Fibroblast of skin of right biceps (primary cell): ENCODE measurements around the gene SIDT1.

Experiments
- DNase-seq: peaks from one replicate; pipeline ENCODE4 v3.0.0-alpha.2; 2013

SIDT1 gene

DNA sequence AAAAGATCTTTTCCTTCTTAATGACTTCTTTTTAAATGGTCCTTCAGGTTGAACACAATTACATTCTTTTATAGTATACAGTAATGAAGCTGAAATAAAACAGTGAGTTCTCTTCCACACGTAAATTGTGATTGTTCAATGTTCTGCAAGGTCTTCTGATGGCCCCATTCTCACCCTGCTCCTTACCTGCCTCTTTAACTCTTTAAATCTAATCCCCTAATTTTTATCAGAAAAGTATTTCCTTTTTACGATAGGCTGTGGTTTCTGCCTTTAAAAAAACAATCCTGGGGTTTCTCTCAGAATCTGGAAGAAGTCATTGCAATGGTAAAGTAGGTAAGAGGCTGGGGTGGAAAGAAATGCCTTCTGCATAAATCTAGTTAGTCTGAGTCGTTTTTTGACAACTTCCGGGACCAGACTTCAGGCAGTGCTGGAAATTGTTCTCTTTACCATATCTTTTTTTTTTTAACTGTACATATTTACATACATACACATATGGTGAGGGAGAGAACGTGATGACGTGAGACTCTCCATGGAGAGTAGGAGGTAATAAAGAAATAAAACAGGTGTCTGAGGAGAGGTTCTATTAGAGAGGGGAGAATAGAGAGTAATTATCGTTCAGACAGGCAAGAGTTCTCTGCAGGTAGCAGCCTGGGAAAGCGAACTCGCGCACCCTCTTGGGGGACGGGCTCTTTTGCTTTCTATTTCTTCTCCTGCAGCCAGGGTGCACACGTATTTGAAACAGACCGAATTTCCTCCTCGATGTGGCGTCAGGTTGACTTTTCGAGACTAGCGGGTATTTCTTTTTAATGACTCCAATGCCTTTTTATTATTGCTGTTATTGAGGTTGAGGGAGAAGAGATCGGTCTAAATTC is at the start of gene SIDT1:
Gene SIDT1, plus strand, starts transcription at position 730 of the 872 bp plus-strand sequence. CDS start 467 bp downstream, outside the sequence.
- DNase-seq = peak; percentile 10

DNA sequence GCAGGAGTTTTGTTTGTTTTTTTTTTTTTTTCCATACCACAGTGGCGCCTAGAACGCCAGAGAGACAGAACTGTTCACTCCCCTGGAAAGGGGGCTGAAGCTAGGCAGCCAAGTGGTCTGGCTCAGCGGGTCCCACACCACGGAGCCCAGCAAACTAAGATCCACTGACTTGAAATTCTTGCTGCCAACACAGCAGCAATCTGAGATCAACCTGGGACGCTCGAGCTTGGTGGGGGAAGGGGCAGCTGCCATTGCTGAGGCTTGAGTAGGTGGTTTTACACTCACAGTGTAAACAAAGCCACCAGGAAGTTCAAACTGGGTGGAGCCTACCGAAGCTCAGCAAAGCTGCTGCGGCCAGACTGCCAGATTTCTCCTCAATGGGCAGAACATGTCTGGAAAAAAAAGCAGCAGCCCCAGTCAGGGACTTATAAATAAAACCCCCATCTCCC is 47.2 kb upstream of the SIDT1 start:
- no peak for DNase-seq

DNA sequence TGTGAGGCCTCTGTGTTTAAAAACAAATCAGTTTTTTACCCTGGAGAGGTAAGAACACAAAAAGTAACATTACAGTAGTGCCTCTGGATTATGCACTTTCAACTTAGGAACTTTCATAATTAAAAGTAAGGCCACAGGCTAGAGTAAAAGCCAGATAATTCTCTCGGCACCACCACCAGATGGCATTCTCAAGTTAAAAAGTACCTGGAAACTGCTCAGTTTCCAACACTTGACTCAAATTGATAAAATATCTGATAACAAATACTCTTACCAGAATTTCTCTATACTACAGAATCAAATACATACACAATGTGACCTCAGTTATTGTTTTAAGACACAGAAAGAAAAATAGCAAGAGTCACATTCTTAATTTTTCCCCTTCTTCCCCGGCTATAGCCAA is 37.3 kb upstream of the SIDT1 start:
- peak; percentile 28 for DNase-seq

DNA sequence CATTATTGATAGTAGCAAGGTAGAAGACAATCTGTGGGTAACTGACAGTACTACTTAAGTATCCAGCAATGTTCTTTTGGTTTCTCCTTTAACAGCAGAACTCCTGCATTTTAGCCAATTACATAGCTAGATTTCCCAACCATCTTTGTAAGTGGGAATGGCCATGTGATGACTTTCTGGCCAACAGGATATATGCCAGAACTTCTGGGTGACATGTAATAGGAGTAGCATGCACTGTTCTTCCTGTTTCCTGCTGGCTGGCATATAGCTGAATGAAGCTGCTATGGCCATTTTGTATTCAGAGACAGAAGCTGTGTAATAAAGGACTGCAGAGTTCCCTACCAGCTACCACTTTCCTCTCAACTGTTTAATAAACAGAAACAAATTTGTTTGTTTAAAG is 35.4 kb upstream of the SIDT1 start:
- DNase-seq = peak; percentile 20

DNA sequence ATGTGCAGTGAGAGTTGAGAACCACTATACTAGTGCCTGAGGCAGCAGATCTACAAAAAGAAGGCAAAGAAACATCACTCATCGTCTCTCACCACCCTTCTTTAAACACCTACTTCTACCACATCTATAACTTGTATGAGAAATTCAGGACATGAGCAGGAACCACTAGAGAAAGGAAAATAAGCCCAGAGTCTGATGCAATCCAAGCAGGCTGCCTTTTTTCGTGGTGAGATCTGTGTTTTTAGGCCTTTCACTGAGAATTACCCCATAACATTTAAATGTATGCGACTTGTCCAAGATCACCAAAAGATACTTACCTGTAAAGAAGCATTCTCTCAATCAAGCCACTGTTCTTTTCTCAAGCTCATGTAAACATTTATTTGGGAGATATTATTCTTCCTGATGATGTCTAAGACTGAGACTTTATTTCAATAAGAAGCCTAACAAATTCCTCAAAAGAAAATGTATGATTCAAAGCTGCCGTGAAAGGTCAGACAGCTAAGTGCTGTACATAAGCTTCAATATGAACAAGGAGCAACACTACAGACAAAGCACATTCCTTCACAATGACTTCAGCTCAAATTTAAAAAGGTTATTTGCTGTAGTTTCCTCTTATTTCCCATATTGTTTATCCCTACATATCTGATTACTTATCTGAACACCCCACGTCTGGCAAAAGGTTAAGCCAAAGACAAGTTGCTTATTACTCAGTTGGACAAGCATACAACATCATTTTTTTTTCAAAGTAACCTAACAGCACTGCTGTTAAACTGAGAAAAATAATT is 33.9 kb upstream of the SIDT1 start:
- DNase-seq = peak; percentile 63

DNA sequence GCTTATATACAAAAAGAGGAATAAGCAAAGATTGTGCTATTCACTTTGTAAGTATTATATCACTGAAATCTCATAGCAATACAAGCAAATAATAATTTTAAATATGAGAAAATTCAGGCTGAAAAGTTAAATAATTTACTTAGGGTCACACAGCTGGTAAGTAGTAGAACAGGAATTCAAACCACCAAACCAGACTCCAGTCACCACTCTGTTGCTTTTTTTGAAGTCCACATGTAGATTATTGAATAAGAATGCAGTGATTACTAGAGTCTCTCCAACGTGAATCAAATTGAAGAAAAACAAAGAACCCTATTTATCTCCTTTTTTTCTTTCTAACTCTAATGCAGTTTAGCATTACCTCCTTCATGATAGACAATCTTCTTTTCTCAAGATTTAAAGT is 33.3 kb upstream of the SIDT1 start:
- DNase-seq = no peak

DNA sequence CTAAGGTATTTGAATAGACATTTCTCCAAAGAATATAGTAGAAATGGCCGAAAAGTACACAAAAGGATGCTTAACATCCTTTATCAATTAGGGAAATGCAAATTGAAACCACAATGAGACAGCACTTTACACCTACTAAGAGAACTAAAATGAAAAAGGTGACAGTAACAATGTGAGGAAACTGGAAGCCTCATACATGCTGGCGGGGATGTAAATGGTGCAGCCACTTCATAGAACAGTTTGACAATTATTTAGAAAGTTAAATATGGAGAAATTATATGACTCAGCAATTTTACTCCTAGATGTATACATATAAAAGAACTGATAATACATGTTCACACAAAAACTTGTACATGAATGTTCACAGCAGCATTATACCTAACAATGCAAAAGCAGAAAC is 30.8 kb upstream of the SIDT1 start:
- no peak for DNase-seq

DNA sequence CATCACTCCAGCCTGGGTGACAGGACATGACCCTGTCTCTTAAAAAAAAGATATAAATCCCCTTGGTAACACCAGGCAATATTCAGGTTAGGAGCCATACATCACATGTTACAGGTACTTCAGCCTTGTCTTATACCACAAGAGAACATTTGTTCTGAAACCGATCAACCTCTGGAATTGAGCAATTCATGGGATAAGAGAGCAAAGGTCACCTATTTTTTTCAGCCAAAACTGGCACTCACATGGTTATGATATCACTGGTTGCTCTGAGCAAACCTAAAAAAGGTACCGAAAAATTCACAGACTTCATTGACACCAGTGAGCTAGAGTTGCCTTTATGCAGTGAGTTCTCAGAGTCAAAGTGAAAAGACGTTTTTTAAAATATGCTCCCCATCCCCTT is 26.5 kb upstream of the SIDT1 start:
- no peak for DNase-seq

DNA sequence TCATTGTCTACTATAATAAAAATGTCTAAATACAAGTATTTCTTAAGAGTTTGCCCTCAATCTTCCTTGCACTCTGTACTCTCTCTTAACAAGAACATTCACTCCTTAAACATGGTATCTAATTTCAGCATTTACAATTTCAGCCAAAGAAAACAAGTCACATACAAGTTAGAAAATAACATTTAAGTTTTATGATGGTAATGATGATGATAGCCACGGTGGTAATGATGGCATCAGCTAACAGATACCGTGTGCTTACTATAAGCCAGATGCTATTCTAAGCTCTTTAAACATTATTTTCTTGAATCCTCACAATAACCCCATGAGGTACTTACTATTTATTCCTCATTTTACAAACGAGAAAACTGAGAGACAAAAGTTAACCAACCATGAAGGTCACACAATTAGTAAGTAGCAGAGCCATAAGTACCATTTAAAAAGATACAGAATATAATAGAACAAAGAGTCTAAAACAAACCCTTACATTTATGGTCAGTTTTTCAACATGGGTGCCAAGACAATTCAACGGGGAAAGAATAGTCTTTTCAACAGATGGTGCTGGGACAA is 24.8 kb upstream of the SIDT1 start:
- no peak for DNase-seq

DNA sequence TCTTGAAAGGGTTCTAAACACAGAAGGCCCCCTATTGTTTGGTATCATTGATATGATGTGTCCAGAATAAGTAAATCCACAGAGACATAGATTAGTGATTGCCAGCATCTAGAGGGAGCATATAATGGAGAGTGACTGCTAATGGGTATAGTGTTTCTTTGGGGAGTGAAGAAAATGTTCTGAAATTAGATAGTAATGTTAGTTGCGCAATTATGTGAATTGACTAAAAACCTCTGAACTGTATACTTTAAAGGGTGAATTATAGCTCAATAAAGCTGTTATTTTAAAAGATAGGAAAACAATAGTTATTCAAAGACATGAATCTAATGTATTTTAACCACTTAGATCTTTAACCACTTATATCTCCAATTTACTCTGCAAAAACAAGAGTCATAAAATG is 23.4 kb upstream of the SIDT1 start:
- DNase-seq = no peak

DNA sequence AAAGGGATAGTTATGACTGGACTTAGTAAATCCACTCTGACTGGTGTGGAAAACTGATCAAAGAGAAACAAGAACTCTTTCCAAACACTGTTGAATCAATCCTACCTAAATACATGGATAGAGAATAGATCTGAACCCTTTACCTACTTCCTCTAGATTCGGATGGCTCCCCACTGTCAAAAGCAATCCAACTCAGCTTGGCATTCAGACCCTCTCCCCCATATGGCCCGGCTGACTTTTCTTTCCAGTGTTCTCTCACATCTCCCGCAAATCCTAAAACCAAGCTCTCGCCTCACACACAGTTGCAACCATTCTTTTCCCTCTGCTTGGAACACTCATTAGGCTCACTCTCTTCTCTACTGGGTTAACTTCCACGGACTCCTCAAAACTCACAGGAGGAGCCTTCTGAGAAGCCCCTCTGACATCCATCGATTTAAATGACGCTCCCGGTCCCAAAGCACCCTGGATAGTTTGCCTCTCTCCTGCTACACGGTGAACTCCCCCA is 18.0 kb upstream of the SIDT1 start:
- DNase-seq = no peak

DNA sequence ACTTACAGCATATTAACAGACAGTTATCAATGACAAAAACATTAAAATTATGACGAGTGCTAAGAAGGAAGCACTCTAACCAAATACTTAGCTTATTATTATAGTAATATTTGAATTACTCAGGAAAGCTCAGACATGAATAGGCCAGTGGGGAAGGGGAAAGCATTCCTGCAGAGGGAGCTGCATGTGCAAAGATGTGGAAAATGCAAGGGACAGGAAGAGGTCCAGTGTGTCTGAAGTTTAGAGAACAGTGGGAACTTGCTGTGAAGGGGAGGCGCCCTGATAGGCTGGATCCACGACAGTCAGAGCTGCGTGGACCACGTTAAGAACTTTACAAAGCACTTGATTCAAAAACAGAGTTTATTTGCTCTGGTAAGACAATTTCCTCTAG is 16.2 kb upstream of the SIDT1 start:
- no peak for DNase-seq

DNA sequence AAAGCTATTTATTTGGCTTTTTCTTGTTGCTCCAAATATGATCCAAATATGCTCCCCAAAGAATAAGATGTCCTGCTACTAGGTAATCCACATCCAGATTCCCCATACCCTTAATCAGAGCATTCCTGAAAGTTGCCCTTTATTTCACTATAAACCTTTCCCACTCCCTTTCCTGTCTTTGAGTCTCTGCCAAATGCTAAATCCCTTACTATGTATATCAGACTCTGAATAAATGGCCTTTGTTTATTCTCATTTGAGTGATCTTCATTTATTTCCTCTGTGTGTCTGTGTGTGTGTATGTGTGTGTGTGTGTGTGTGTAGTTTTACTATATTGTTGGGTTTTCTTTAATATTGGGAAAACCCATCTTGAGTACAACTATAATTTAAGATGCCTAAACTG is 10.4 kb upstream of the SIDT1 start:
- DNase-seq = no peak

DNA sequence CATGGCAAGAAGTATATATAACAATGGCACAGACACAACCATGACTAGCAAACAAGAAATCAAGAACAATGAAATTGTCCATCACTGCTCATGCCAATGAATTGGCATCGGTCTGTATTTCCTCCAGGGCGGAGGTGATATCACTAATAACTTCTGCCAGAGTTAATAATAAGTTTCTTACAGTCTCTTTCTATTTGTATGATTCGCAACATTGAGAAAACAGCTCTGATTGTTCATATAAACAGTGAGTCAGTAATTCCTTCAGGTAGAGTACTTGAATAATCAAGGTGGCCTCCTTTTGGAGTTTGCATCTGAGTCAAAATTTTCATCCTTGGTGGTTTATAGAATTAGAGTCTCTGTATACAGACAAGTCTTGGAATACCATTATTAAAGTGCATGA is 9.1 kb upstream of the SIDT1 start:
- DNase-seq = no peak

DNA sequence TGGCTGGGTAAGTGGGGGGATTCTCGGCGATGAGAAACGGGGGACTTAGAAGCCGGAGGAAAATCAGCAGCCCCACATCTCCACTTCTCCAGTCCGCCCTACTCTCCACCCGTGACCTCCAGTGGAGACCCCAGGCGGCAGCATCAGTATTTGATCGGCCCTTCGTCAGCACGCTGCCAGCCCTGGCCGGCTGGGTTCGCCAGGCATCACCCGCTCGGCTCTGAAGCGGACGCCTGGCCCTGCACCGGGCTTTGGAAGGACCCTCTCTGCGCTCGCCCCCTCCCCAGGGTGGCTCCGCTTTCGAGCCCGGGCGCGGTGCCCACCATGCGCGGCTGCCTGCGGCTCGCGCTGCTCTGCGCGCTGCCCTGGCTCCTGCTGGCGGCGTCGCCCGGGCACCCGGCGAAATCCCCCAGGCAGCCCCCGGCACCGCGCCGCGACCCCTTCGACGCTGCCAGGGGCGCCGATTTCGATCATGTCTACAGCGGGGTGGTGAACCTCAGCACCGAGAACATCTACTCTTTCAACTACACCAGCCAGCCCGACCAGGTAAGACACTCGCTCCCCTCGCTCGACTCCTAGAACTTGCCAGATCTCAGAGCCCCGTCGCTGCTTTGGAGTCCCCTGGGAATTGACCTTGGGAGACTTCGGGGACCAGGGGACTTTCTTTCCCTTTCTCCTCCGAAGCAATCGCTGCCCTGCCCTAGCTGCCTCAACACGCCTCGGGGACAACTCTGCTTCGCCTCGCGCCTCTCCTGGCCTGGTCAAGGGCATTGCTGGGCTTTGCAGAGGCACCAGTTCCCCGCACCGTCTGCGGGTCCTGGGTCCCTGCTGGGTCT is 561 bp downstream of the SIDT1 start:
- DNase-seq = no peak

DNA sequence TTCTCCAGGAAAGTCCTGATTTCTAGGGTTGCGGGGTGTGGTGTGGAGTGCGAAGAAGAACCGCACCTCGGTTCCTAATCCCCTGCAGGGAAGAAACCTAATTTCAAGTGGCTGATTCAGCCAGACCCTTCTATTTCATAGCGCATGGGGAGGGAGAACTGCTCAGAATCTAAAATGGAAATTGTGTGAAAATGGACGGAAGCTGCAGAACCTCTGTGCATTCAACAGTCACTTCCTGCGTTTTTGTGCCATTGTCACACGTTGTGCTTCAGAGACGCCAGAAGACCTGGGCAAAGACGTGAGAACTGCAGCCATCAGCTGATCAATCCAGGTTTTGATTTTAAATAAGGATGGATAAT is 1.2 kb downstream of the SIDT1 start:
- DNase-seq = no peak

DNA sequence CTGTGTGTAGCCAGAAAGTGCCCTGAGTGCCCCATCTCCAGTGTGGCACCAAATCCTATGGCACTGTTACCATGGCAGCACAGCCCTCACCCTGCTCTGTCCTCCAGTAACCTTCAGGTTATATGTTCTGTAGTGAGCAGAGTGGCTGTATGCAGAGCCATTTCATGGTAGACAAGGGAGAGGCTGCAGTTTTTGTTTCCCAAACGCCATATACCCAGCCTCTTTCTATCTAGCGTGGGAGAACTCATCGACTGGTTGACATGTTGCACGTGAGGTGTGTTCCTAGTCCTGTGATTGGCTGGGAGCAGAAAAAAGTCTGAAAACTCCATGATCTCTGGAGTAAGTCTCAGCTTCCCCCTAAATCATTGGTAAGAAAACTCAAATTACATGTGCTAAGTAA is 2.0 kb downstream of the SIDT1 start:
- DNase-seq = no peak

DNA sequence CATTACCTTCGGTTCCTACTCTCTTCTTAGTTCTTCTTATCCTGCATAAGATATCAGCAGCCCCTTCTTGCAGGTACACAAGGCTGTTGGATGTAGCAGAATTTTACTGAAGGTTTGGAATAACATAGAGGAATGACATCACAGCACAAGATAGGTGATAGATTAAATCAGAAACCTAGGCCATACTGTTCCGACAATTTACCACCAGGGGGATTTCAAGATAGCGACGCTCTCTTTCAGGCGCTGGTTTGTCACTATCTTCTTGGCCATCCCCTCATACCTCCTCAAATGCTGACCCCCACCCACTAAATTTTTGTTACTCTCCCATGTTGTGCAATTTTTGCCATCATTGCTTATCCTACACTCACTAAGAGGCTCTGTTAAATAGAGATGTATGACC is 3.5 kb downstream of the SIDT1 start:
- no peak for DNase-seq

DNA sequence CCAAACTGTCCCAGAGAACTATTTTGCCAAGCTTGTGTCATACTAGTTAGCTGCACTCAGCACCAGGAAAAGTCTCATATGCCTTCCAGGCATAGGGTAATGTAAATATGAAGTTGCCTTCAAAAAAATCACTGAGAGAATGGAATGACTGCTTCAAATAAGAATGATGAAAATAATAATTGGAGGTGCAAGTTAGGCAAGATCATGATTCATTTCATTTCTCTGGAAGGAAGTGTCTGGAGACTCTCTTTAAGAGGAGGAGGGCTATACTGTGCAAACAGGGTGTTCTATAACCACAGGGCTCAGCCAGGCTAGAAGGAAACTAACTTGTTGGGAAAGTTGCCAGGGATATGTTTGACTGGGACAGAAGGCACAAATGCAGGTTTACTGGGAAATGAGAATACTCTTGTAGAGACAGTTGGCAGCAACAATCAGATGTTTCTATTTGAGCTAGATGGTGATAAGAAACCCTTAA is 4.3 kb downstream of the SIDT1 start:
- DNase-seq = peak; percentile 24

DNA sequence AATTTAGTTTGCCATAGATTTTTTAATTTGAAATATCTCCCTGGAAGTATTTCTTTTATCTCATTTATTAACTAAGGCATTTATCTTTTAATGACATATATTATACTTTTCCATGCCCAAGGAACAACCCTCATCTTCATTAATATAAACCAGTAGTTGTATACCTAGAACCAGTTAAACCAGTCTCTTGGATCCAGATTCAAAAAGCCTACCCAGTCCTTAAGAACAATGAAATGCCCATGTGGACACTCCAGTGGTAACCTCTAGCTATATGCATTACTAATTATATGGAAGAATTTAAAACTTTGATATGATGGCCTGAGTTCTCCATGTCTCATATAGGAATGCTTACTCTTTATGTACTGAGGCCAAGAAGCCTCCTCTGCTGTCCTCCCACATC is 4.8 kb downstream of the SIDT1 start:
- no peak for DNase-seq

DNA sequence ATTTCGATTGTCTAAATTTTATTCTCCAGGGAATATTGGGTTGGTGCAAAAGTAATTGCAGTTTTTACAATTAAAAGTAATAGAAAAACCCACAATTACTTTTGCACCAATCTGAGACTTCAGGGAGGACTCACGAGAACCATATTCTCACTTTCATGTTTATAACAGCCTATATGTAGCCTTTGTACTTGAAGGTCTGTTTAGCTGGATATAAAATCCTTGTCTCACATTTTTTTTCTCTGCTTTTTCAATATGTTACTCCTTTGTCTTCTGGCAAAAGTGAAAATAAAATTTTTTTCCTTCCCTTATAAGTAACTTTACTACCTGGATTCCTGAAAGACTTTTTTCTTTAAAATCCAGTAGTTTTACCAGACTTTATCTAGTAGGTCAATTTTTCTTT is 9.2 kb downstream of the SIDT1 start:
- DNase-seq = no peak

DNA sequence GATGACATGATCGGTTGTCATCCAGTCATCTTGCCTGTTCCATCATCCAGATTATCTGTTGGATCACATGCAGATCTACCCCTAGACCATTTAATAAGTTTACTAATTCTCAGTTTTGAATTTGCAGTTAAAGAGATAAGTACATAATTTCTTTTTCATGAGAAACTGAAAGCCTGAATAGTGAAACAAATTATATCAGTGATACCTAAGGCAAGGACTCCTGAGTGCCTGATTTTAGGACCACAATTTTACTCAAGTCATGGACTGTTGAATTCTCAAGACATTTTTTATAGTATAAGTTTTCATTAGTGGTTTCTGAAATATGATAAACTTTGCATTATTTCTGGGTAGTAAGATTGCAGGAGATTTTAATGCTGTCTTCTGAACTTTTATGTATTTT is 13.2 kb downstream of the SIDT1 start:
- no peak for DNase-seq

DNA sequence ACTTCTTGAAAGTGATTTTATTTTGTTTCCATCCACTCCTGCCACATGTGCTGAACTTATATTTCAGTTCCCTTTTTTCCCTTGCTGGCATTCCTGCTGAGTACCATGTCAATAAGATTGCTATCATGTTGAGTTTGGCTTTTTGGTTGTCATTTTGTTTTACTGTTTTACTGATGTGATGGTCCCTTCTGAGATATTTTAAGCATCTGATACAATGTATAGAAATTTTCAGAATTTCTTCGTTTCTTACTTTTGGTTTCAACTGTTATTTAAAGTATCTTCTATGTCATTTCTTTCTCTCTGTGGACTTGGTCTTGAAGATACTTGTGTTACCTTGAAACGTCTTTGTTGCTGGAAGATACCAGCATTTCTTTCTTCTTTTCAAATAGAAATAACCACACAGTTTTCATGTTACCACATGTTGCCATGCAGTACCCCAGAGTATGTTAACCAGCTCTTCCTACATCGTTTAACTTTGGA is 14.1 kb downstream of the SIDT1 start:
- DNase-seq = no peak
